HCT116 (cell line): ENCODE data around the gene CGA. TPM values are rescaled to one million over a fixed set of nuclear protein-coding genes. Genes with fewer than 3 reads are reported as not detected.

Experiments used
- ATAC-seq: fragments of 200-7000 bp; cut with Tn5 transposase; 2 replicates; pipeline ENCODE4 v1.9.1; 2020; ENCODE audit warnings: mild to moderate bottlenecking, moderate library complexity
- BruUV-seq: library from RNA; stranded (reverse); fragments of 400-500 nt; replicated peaks from 2 replicates; lab custom pipeline; 2021; lab: Mats Ljungman, UMichigan
- CTCF ChIA-PET: fragments of 300-600 bp; sonication (Branson Sonifier 250); formaldehyde crosslinking; loops from one replicate; lab custom pipeline; 2021; ENCODE audit warnings: antibody characterized with exemption; lab: Charles Lee
- POLR2A ChIA-PET: fragments of 300-600, 350-600 bp; sonication (Branson Sonifier 250); formaldehyde crosslinking; loops from one replicate; lab custom pipeline; 2021; ENCODE audit warnings: antibody characterized with exemption; lab: Charles Lee
- RAD21 ChIA-PET, 2 experiments: fragments of 300-600 bp; sonication (Branson Sonifier 250); formaldehyde crosslinking; loops; one replicate each; lab custom pipeline; 2023; ENCODE audit warnings: low total read pairs in 2 of 2; ENCODE audit not compliant: uncharacterized antibody in 2 of 2, unreplicated experiment in 2 of 2, low non-redundant PET in 1 of 2; lab: Charles Lee
- DNase-seq: peaks from one replicate; pipeline ENCODE4 v3.0.0-alpha.2; 2010; ENCODE audit warnings: low read depth, low spot score
- H2AFZ ChIP-seq: fragments of 200-600 bp; shearing (Covaris generic), sonication (generic); 2 replicates; pipeline ENCODE4 v1.6.1; 2017; ENCODE audit warnings: low read depth, mixed run types, mixed read lengths, antibody characterized with exemption, low read length; ENCODE audit not compliant: poor library complexity, severe bottlenecking
- H3K27ac ChIP-seq: 2 replicates; pipeline ENCODE4 v1.5.1; 2012; ENCODE audit warnings: low read depth, low read length
- H3K27me3 ChIP-seq: fragments of 200-600 bp; sonication (generic); 2 replicates; pipeline ENCODE4 v1.6.1; 2016; ENCODE audit warnings: mixed run types, low read length, mixed read lengths; ENCODE audit not compliant: insufficient read depth
- H3K36me3 ChIP-seq, 2 experiments: fragments of 200-500 bp in 1 of 2; fragments of 200-600 bp in 1 of 2; sonication (Bioruptor generic) in 1 of 2; sonication (generic) in 1 of 2; 2 replicates each; pipeline versions ENCODE4 v1.5.1 to v1.6.1; 2014 to 2016; ENCODE audit warnings: low read length in 2 of 2, inconsistent platforms in 1 of 2, mixed read lengths in 1 of 2, mixed run types in 1 of 2; ENCODE audit not compliant: insufficient read depth in 2 of 2, control insufficient read depth in 1 of 2
- H3K4me1 ChIP-seq, 2 experiments: fragments of 200-600 bp in 1 of 2; sonication (generic) in 1 of 2; 2 replicates each; pipeline versions ENCODE4 v1.5.1 to v1.6.1; 2012 to 2017; ENCODE audit warnings: low read length in 2 of 2, inconsistent platforms in 1 of 2, mild to moderate bottlenecking in 1 of 2, mixed read lengths in 1 of 2, mixed run types in 1 of 2, moderate library complexity in 1 of 2; ENCODE audit not compliant: insufficient read depth in 2 of 2, control insufficient read depth in 1 of 2
- H3K4me2 ChIP-seq: fragments of 200-600 bp; sonication (generic); 2 replicates; pipeline ENCODE4 v1.6.1; 2017; ENCODE audit warnings: mixed run types, low read length, mixed read lengths
- H3K4me3 ChIP-seq, 2 experiments: fragments of 200-600 bp in 1 of 2; sonication (generic) in 1 of 2; replicated peaks in 1 of 2; 2 replicates each; pipeline ENCODE4 v1.5.1; 2011 to 2016; ENCODE audit warnings: low read length in 2 of 2, control low read depth in 1 of 2, low read depth in 1 of 2, mild to moderate bottlenecking in 1 of 2, mixed read lengths in 1 of 2, mixed run types in 1 of 2
- H3K79me2 ChIP-seq: fragments of 200-600 bp; sonication (generic); 2 replicates; pipeline ENCODE4 v1.6.1; 2017; ENCODE audit warnings: mild to moderate bottlenecking, mixed run types, low read length, moderate library complexity, mixed read lengths; ENCODE audit not compliant: insufficient read depth
- H3K9ac ChIP-seq: fragments of 200-600 bp; sonication (generic); 2 replicates; pipeline ENCODE4 v1.6.1; 2016; ENCODE audit warnings: low read length, mixed read lengths
- H3K9me2 ChIP-seq: fragments of 200-600 bp; sonication (generic), shearing (Covaris generic); 2 replicates; pipeline ENCODE4 v1.6.1; 2017; ENCODE audit warnings: mixed run types, mild to moderate bottlenecking, moderate library complexity; ENCODE audit not compliant: insufficient read depth
- H3K9me3 ChIP-seq, 2 experiments: fragments of 200-500 bp in 1 of 2; fragments of 200-600 bp in 1 of 2; sonication (Bioruptor generic) in 1 of 2; sonication (generic) in 1 of 2; 2 replicates each; pipeline ENCODE4 v1.6.1; 2014 to 2017; ENCODE audit warnings: low read length in 2 of 2, mixed read lengths in 2 of 2, inconsistent platforms in 1 of 2, low read depth in 1 of 2, mild to moderate bottlenecking in 1 of 2, mixed run types in 1 of 2, moderate library complexity in 1 of 2; ENCODE audit not compliant: control insufficient read depth in 1 of 2, insufficient read depth in 1 of 2
- H4K20me1 ChIP-seq: fragments of 200-600 bp; sonication (generic), shearing (Covaris generic); 2 replicates; pipeline ENCODE4 v1.6.1; 2017; ENCODE audit warnings: mixed run types, mild to moderate bottlenecking, moderate library complexity; ENCODE audit not compliant: insufficient read depth
- CTCF ChIP-seq, 3 experiments: fragments of 200-600 bp in 1 of 3; sonication (generic) in 1 of 3; IDR thresholded peaks in 2 of 3; conservative IDR thresholded peaks in 1 of 3; 2 replicates each; pipeline ENCODE4 v1.5.1; 2012 to 2017; ENCODE audit warnings: low read depth in 2 of 3, low read length in 2 of 3, antibody characterized with exemption in 1 of 3, borderline replicate concordance in 1 of 3, control low read depth in 1 of 3, mild to moderate bottlenecking in 1 of 3, mixed read lengths in 1 of 3, mixed run types in 1 of 3, moderate library complexity in 1 of 3; ENCODE audit not compliant: insufficient read depth in 1 of 3
- ELF1 ChIP-seq: IDR thresholded peaks from 2 replicates; pipeline ENCODE4 v1.6.1; 2012; ENCODE audit warnings: low read depth, borderline replicate concordance
- EZH2 ChIP-seq: fragments of 200-600 bp; sonication (generic); IDR thresholded peaks from 2 replicates; pipeline ENCODE4 v1.6.1; 2017; ENCODE audit warnings: antibody characterized with exemption, mixed run types
- EZH2phosphoT487 ChIP-seq: fragments of 200-600 bp; IDR thresholded peaks from 2 replicates; pipeline ENCODE4 v1.6.1; 2018; ENCODE audit warnings: antibody characterized with exemption, borderline replicate concordance
- JUND ChIP-seq: IDR thresholded peaks from 2 replicates; pipeline ENCODE4 v1.6.1; 2012
- POLR2A ChIP-seq: IDR thresholded peaks from 2 replicates; pipeline ENCODE4 v1.7.0; 2011; ENCODE audit warnings: borderline replicate concordance; ENCODE audit not compliant: insufficient read depth, insufficient read length; ENCODE audit errors: extremely low read depth
- POLR2AphosphoS5 ChIP-seq: IDR thresholded peaks from 2 replicates; pipeline ENCODE4 v1.6.1; 2011; ENCODE audit warnings: mild to moderate bottlenecking, low read depth, low read length, moderate library complexity
- RAD21 ChIP-seq: IDR thresholded peaks from 2 replicates; pipeline ENCODE4 v1.6.1; 2012; ENCODE audit warnings: low read depth, mild to moderate bottlenecking
- SP1 ChIP-seq: IDR thresholded peaks from 2 replicates; pipeline ENCODE4 v1.6.1; 2012; ENCODE audit warnings: low read depth
- SRF ChIP-seq: IDR thresholded peaks from 2 replicates; pipeline ENCODE4 v1.6.1; 2012; ENCODE audit warnings: low read depth
- YY1 ChIP-seq: IDR thresholded peaks from 2 replicates; pipeline ENCODE4 v1.6.1; 2011; ENCODE audit warnings: low read length, low read depth, moderate library complexity, mild to moderate bottlenecking; ENCODE audit not compliant: insufficient replicate concordance; ENCODE audit errors: extremely low read depth
- intact Hi-C: fragments of 100-400 bp; cut with micrococcal nuclease; formaldehyde crosslinking; loops from 2 replicates; pipeline ENCODE4 v1.10.0; 2022
- total RNA-seq: library from RNA; stranded (reverse); gene quantifications from one replicate; pipeline ENCODE4 v1.2.1, GENCODE V29; 2021; ENCODE audit not compliant: unreplicated experiment

CGA gene
- total RNA-seq, 1 experiment from 2014 or later: not detected

- no peak for ATAC-seq
- BruUV-seq: no TSS peak
- RAD21 ChIA-PET: no interaction called here
Measured at GRCh38 chr6:87122477-87122876, 27.6 kb upstream of the CGA start.

More at GRCh38 chr6:87122477-87122876, 27.6 kb upstream of the CGA start:
- TF ChIP-seq RAD21: no peak
- no peak for TF ChIP-seq CTCF (IDR thresholded peaks at IDR 0.05 in 2 of 3, conservative IDR thresholded peaks at IDR 0.05 in 1 of 3; ENCODE audit: borderline replicate concordance in 1 of 3, insufficient read depth in 1 of 3, low read depth in 2 of 3, low read length in 2 of 3)
- TF ChIP-seq SP1: no peak
- TF ChIP-seq YY1: no peak
- TF ChIP-seq POLR2AphosphoS5: no peak
- no peak for TF ChIP-seq POLR2A
- no peak for TF ChIP-seq EZH2phosphoT487
- TF ChIP-seq JUND: no peak
- TF ChIP-seq EZH2: no peak
- TF ChIP-seq ELF1: no peak
- no peak for TF ChIP-seq SRF
- Histone ChIP-seq H3K27me3 (no peaks in the 10 kb centered on the region), H3K4me2 (no peak overlapping the region), H3K4me1 (peaks cover 0 to 5% of the 10 kb centered on the region in 2 experiments; a peak in 1 of 4 replicates), H3K4me3 (no peak overlapping the region), H2AFZ (no peak overlapping the region), H3K27ac (no peak overlapping the region), H3K79me2 (no peaks in the 10 kb centered on the region), H3K9ac (no peak overlapping the region), H3K9me2 (no peaks in the 10 kb centered on the region), H4K20me1 (no peaks in the 10 kb centered on the region), H3K9me3 (no peaks in the 10 kb centered on the region), H3K36me3 (no peaks in the 10 kb centered on the region)
- POLR2A ChIA-PET: no interaction called here
- no peak for DNase-seq
- intact Hi-C loops: no loop called here
- CTCF ChIA-PET: no interaction called here
